HS-27A (cell line): ENCODE data around the gene TINAGL1.

ENCODE experiments used
- DNase-seq: peaks from one replicate; pipeline ENCODE4 v3.0.0-alpha.2; 2012; ENCODE audit warnings: low read depth, missing footprints

TINAGL1 gene

DNA sequence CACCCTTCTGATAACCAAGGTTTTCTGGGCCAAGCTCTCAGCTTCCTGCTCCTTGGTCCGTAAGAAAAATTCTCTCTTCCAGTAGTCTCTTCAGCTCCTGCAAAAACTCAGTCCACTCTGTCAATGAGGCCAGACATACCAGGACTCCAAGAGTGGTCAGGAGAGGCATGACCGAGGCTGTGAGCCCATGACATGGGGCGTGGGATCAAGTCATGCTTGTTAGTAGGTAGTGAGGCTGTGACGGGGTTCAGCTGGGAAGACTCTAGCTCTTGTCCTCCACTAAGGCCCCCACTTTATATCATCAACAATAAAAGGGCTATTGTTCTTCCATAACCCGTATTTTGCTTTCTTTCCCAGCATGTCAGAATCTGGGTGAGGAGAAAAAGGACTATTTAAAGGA is 31.0 kb downstream of the TINAGL1 start:
- DNase-seq = no peak

DNA sequence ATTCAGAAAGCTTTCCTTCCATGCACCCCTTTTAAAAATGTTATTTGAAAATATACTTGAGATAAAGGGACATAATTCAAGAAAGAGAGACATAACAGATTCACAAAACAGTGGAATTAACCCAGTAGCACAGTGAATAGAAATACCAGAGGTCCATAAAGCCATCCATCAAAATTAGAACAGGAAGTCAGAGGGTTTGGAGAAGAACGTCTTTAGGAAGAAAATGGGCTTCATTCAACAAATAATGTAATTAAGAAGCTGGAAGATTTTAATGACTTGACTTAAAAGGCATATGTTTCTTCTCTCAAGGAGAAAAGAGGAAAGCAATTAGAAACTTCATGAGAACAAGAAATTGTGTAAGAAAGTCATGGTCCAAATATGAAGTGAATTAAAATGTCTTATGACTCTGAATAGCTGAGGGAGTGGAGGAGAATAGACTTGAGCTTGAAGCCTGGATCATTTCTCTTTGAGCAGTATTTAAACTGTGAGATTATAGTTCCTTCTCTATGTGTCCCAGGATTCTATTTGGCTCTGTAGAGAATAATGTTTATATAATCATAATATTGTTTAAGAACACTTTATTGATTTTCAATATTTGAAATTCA is 33.3 kb downstream of the TINAGL1 start:
- DNase-seq = no peak

DNA sequence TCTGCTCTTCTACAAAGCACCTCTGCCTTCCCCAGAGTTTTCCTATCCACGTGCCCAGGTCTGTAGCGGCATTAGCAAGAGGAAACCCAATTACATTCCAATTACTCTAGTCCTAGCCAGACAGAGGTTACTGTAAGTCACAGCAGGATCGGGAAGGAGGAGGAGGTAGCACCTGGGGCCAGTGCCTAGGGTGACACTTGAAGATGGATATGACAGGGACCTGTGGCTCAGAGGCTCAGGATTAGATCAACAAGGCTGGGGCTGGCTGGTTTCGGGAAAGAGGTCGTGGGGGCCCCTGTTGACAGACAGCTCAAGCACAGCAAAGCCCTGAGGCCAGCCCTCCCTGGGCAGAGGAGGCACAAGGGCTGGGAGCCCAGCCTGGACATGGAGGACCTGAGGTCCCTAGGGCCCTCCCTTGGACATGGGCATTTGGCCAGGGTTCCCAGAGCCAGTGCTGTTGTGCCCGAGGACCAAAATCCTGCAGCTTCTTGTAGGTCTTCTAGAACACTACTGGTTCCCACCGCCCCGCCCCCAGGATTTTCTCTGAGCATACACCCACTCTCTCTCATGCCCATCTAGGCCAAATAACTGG is 38.2 kb downstream of the TINAGL1 start:
- no peak for DNase-seq

- DNase-seq = no peak
Measured at GRCh38 chr1:31615414-31615813, 39.1 kb downstream of the TINAGL1 start.

DNA sequence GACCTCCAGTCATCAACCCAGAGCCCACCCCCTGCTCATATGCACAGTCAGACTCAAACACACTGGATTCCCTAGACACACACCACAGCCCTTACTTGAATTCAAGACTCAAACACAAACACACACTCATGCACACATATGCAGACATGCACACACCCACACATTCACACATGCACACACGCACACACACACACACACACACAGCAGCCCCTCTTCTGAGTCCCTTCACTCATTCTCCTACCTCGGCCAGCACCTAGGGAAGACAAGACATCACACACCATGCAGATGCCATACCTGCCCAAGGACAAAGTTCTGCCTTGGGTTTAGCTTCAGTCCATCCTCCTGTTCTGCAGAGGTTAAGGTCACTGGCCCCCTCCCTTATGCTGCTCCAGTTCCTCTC is 39.6 kb downstream of the TINAGL1 start:
- DNase-seq = no peak

DNA sequence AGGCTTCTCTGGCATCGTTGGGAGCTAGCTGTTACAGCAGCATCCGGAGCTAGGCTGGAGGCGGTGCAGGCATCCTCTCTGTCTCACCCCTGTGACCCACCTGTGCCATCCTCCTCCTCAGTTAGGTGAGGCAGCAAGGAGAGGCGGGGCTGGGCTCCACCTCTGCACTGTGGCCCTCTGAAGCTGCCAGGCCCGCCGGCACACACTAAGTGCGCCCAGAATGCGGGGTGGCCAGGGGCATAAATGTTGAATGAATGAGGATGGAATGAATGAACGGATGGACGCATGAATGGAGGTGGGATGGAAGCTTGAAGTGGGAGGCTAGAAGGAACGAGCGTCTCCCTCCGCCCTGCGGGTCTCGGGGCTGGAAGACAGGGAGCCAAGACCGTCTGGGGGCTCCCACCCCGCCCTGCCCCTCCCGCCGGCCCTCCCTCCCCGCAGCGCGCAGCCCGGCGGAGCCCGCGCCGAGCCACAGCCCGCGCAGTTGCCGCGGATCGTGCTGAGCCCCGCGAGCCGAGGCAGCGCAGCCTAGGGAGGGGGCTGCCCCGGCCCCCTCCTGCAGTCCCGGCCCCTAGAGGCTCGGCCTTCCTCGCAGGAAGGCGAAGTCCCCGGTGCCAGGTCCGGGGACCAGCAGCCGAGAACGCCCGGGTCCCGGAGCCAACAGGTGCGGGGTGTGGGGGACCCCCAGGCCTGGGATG is 41.1 kb downstream of the TINAGL1 start, which contains the start of gene HCRTR1:
Gene HCRTR1, plus strand, starts transcription at position 472 of the 698 bp plus-strand sequence. CDS start 1,504 bp downstream, outside the sequence.
- no peak for DNase-seq

GRCh38 chr1:31617916-31618746 is 41.8 kb downstream of the TINAGL1 start:
- DNase-seq = no peak

GRCh38 chr1:31618916-31619846 is 42.9 kb downstream of the TINAGL1 start:
- no peak for DNase-seq

GRCh38 chr1:31620631-31621497 is 44.5 kb downstream of the TINAGL1 start:
- DNase-seq = no peak

DNA sequence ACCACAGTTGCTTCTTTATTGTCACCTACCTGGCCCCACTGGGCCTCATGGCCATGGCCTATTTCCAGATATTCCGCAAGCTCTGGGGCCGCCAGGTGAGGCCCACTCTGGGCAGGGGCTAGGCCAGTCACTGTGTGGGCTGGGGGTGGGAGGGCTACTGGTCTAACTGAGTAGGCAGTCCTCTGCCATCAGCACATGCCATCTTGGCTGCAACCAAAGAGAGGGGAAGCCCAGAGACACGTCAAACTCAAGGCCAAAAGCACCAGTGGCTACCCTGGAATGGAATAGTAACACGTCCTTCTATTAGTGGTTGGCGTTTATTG is 45.1 kb downstream of the TINAGL1 start:
- DNase-seq = no peak

DNA sequence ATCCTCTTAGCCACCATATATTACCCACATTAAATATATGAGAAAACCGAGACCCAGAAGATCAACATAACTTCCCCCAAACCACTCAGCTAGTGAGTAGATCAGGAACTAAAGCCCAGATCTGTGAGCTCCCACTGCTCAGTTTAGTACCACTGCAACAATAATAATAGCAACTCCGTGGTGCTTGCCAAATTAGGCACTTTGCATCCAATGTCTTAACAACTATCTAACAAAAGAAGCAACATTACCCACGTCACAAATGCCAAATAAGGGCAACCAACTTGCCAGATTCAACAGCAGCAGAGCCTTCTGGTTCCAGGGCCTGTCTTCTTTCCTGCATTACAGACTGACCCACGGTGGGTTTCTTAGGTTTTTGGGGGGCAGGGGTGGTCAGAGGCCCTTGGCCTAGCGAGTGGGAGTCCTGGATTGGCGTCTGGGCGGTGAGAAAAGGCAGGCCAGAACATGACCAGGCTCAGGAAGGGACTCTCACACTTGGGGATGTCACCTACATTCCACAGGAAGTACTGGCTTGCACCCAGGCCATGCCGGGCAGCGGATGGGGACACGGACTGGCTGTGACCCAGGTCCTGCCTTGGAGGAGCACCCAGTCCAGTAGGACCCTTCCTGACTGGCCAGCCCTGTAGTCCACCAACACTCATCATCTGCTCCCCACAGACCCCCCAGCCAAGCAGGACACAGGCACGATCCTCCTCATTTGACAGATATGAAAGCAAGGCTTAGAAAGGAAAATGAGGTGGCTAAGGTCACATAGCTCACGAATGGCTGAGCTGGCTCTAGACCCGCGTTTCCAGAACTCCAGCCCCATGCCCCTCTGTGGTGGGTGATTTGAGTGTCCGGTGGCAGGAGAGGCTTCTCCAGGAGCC is 45.8 kb downstream of the TINAGL1 start:
- no peak for DNase-seq

DNA sequence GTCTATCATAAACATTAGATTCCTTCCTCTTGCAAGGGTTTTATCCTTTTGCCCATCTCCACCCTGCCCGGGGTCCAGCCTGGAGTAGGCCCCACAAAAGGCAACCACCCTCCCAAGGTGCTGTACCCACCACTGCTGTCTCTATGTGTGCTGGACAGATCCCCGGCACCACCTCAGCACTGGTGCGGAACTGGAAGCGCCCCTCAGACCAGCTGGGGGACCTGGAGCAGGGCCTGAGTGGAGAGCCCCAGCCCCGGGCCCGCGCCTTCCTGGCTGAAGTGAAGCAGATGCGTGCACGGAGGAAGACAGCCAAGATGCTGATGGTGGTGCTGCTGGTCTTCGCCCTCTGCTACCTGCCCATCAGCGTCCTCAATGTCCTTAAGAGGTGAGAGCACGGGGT is 47.0 kb downstream of the TINAGL1 start:
- DNase-seq = no peak

DNA sequence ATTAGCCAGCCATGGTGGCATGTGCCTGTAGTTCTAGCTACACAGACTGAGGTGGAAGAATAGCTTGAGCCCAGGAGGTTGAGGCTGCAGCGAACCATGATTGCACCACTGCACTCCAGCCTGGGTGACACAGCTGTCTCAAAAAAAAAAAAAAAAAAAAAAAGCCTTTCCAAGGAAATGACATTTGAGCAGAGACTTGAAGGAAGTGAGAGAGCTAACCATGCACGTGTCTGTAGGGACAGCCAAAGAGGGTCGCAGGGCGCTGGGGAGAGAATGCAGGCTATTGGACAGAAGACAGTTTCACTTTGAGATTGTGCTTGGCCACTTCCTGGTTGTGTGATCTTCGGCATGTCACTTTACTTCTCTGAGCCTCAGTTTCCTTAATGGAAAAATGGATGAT is 48.0 kb downstream of the TINAGL1 start:
- no peak for DNase-seq

DNA sequence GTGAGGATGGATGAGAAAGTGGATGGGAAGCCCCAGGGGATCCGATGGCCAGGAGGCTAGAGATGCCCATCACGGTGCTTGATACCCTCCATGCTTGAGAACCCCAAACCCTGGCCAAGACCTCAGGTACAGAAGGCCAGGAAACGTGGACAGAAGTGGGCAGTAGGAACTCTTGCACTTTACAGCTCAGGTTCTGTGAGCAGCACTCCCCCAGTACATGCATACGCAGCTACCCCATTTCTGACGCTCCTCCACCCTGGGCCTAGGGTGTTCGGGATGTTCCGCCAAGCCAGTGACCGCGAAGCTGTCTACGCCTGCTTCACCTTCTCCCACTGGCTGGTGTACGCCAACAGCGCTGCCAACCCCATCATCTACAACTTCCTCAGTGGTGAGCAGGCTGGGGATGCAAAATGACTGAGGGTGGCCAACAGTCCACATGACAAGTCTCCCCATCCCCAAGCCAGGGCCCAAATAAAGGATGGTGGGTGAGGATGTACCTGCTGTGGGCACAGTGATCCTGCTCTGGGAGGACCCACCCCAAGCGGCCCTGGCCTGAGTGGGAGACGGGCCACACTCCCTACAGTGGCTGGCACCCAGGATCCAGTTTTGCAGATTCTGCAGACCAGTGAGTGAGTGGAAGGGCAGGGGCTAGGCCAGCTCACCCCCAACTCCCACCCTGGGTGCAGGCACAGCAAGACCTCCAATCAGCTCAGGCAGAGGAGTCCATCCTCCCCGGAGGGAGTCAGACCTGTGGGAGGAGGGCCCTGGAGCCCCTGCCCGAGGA is 48.6 kb downstream of the TINAGL1 start:
- no peak for DNase-seq

DNA sequence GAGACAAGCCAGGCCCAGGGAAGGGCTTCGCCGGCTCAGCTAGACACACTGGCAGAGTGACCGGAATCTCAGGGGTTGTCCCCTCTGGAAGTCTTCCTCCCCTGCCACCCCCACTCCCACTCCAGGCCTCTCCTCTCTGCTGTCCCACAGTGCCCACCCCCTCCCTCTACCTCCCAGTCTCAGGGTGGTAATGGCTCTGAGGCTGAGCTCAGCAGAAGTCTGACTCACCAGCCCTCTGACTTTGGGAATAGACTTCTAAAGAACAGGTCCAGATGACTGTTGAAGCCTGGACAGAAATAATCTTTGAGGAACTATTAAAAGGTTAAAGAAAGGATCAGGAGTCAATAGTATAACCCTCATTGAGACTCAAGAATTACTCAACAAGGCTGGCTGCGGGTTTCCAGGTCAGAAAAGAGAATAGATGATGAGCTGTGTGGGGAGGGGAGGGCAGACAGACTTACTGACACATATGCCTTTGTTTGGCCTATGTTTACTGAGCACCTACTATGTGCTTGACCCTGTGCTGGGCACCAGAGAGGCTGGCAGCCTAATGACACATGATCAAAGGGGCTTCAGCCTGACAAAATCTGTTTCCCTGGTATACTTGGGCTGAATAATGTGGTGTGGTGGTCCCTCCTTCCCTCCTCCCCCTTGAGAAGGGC is 49.4 kb downstream of the TINAGL1 start:
- DNase-seq = no peak

DNA sequence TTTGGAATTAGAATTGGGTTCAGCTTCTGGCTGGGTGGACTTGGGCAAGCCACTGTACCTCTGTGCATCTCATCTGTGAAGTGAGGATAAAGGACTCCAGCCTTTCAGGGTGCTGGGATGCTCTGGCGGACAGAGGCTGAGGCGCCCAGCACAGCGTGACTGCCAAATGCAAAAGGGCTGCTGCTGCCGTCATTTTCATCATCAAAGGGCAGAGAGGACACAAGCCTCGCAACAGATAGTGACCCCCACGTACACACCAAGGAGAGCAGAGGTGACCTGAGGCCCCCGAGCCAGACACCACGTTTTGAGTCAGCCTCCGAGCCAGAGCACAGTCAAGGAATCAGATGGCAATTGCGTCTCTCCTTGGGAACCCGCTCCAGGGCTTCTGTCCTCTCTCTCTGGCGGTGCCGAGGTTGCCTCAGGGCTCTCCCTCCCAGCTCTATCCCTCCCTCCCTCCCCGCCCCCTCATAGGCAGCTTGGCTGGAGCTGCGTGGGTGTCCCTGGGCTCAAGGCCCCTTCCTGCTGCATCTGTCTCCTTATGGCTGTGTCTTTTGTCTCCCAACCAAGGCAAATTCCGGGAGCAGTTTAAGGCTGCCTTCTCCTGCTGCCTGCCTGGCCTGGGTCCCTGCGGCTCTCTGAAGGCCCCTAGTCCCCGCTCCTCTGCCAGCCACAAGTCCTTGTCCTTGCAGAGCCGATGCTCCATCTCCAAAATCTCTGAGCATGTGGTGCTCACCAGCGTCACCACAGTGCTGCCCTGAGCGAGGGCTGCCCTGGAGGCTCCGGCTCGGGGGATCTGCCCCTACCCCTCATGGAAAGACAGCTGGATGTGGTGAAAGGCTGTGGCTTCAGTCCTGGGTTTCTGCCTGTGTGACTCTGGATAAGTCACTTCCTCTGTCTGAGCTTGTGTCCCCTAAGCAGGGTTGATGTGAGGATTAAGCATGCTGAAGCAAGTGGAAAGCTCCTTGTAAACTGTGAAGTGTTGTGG is 50.2 kb downstream of the TINAGL1 start:
- no peak for DNase-seq

DNA sequence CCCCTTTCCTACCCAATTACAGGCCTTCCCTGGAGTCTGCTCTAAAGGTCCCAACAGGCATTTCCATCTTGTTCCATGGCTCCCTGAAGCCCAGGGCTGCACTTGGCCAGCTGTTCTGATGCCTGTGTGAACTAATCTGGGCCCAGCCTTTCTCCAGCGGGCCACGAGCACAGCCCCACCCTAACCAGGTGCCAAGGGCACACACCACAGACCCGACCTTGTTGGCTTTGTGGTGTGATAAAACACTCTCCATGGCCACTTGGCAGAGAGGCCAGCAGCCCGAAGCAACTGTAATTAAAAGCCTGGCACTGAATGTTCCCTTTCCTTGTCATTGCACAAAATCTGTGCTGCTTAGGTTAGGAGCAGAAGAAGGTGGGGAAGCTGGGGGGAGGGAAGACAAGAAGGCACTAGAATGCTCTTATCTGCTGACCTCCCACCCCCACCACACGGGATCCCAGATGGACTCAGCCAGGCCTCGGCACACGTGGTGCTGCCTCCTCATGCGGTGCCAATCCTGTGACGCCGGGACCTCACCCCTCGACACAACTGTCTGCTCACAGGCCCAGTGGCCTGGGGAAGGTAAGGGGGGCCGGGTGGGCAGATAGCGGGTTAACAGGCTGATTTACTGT is 51.1 kb downstream of the TINAGL1 start:
- DNase-seq = no peak
